Psoas muscle (tissue), 8 donors: ENCODE results near the gene NCOA7. TPM values are rescaled to one million over a fixed set of nuclear protein-coding genes. Genes with fewer than 3 reads are reported as not detected.

ENCODE experiments used
- ATAC-seq, 4 donors: fragments of 200-7000 bp; cut with Tn5 transposase; one replicate each; pipeline ENCODE4 v1.9.1; 2020; ENCODE audit warnings: moderate library complexity in 3 of 4, mild to moderate bottlenecking in 2 of 4
- DNase-seq, 2 donors: peaks; one replicate each; pipeline ENCODE4 v3.0.0-alpha.2; 2020
- H3K27ac ChIP-seq: fragments of 200-600 bp; one replicate; pipeline ENCODE4 v1.8.0; 2022
- H3K27me3 ChIP-seq, 3 donors: fragments of 200-600 bp in 1 of 3; one replicate each; pipeline versions ENCODE4 v1.6.1 to v1.8.0; 2013 to 2022; ENCODE audit warnings: low read length in 2 of 3, mild to moderate bottlenecking in 2 of 3, moderate library complexity in 1 of 3; ENCODE audit not compliant: insufficient read depth in 3 of 3
- H3K36me3 ChIP-seq, 2 donors: fragments of 200-600 bp in 1 of 2; one replicate each; pipeline versions ENCODE4 v1.6.1 to v1.8.0; 2013 to 2022; ENCODE audit warnings: low read depth in 1 of 2, mild to moderate bottlenecking in 1 of 2, moderate library complexity in 1 of 2; ENCODE audit not compliant: insufficient read depth in 1 of 2
- H3K4me1 ChIP-seq: fragments of 200-600 bp; one replicate; pipeline ENCODE4 v1.8.0; 2022
- H3K4me3 ChIP-seq: fragments of 200-600 bp; one replicate; pipeline ENCODE4 v1.8.0; 2022; ENCODE audit warnings: mild to moderate bottlenecking
- H3K9me3 ChIP-seq: fragments of 200-600 bp; one replicate; pipeline ENCODE4 v1.8.0; 2022
- CTCF ChIP-seq: fragments of 200-600 bp; IDR thresholded peaks from one replicate; pipeline ENCODE4 v1.8.0; 2022; ENCODE audit warnings: antibody characterized with exemption
- WGBS, 3 donors: extraction: QIAGEN DNeasy Blood & Tissue Kit; methylation state at CpG; one replicate each; pipeline versions ENCODE4 v1.1.6 to v1.1.7; 2013; 5-methylcytosine and 5-hydroxymethylcytosine counted together
- intact Hi-C, 2 donors: fragments of 100-400 bp; cut with DNase I; formaldehyde crosslinking; loops; one replicate each; pipeline versions ENCODE4 v1.11.0 to v1.14.2; 2022
- polyA plus RNA-seq, 3 donors: library from polyadenylated mRNA; stranded (reverse); fragments of 200-250 nt; gene quantifications; one replicate each; pipeline ENCODE4 v1.2.3, GENCODE V29; 2013
- total RNA-seq, 4 donors: library from RNA; stranded (reverse); fragmentation: NEBNext Ultra II Directional in 2 of 4; extraction: Animal tissue kit (Norgen Biotek cat#: 25700) in 2 of 4; gene quantifications; one replicate each; pipeline versions ENCODE4 v1.2.1 to v1.2.4, GENCODE V29; 2021 to 2023
- donor health status: healthy with polysubstance abuse.
- donor health status: DM: no; HTN: no; CAD: no; lungs with moderate emphysema.
- donor health status: Bipolar disorder and iron deficiency.
- donor health status: healthy.
- donor health status: DM: yes; HTN: yes; CAD: no.
- donor health status: DM: no; HTN: no; CAD: no.
- donor health status: DM: no; HTN: no; CAD: no.
- donor health status: DM: yes; HTN: yes; CAD: no.

Gene NCOA7
- total and polyA plus RNA-seq, 7 donors: 3.1 to 22.5 (median 8.2) TPM

DNA sequence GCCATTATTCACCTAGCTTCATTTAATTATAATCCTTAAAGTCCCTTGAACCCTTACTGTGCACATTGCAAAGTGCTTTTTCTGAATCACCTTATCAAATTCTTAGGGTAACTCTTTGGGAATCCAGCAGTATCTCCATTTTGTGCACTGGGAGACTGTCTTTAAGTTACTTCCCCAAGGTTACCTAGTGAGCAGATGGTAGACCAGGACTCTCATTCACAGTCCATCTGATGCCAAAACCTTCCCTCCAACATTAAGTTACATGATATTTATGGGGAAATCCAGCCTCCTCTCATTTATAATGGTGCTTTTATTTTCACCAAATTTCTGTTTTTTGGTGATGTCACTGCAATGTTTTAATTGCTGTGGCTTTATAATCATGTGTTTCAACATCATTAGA is 75.7 kb downstream of the NCOA7 start:
- ATAC-seq: no peak

DNA sequence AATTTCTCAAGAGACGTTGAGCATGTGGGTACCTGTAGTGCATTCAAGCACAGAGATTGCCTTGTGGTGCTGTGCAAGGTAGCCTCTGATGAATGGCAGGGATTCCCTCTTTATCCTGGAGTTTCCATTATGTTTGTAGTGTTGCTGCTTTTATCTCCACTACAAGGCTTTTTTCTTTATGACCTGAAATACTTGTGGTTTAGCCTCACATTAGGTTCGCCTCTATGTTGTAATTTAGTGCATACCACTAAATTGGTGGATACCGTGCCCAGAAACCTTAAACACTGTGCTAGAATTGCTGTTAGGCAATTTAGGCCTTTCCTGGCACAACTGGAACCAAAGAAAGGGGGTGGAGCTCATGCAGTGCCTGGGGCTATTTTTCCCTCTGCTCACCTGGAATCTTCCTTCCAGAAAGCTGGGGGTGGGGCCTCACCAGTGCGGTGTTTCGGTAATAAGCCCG is 76.8 kb downstream of the NCOA7 start:
- TF ChIP-seq CTCF: no peak
- no peaks in the 10 kb centered on the region for H3K4me1 ChIP-seq
- H3K27ac ChIP-seq: no peak overlapping the region
- ATAC-seq (no peak), DNase-seq (no peak)
- no peak overlapping the region for H3K4me3 ChIP-seq
- H3K27me3 ChIP-seq: no peaks in the 10 kb centered on the region
- no peaks in the 10 kb centered on the region for H3K9me3 ChIP-seq
- 82 to 89% (median 85%) methylated on average over 6 of the region's 6 CpGs for WGBS, 3 donors
- intact Hi-C loops: loop anchor here in 1 of 2 donors (10.0 kb wide), 1 partner anchor 87 kb away; the partner anchor contains the start of gene HINT3
- peaks cover 0 to 2% of the 10 kb centered on the region in 2 donors for H3K36me3 ChIP-seq

More for the DNA sequence above, 75.7 kb downstream of the NCOA7 start:
- intact Hi-C loops: loop anchor here in 1 of 2 donors (10.0 kb wide), 1 partner anchor 88 kb away; the partner anchor contains the start of gene HINT3
- Histone ChIP-seq H3K4me1 (no peaks in the 10 kb centered on the region), H3K27me3 (no peaks in the 10 kb centered on the region), H3K27ac (no peak overlapping the region), H3K36me3 (peaks cover 0 to 2% of the 10 kb centered on the region in 2 donors), H3K9me3 (no peaks in the 10 kb centered on the region), H3K4me3 (no peak overlapping the region)
- no peak for DNase-seq
- no peak for TF ChIP-seq CTCF

DNA sequence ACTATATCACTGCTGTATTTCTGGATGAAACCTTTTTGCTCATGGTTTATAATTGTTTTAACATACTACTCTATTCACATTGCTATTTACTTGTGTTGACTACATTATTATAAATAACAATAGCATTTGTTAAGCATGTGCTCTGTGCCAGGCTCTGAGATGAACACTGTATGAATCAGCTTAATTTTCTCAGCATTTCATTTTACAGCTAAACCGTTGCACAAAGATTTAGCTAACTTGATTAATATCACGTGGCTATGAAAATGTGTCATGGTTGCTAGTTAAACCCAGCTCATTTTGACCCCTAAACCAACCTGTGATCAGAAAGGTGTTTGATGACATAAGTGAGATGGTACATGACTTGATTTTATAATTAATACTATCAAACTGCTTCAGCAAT is 77.5 kb downstream of the NCOA7 start:
- no peak for TF ChIP-seq CTCF
- intact Hi-C loops: loop anchor here in 1 of 2 donors (10.0 kb wide), 1 partner anchor 87 kb away; the partner anchor contains the start of gene HINT3
- WGBS, 3 donors: 35 to 58% (median 44%) methylated on average over 2 of the region's 2 CpGs
- ATAC-seq: no peak
- no peak for DNase-seq
- H3K4me3 ChIP-seq: no peak overlapping the region
- no peaks in the 10 kb centered on the region for H3K4me1 ChIP-seq
- no peaks in the 10 kb centered on the region for H3K27me3 ChIP-seq
- H3K9me3 ChIP-seq: no peaks in the 10 kb centered on the region
- H3K36me3 ChIP-seq: peaks cover 0 to 2% of the 10 kb centered on the region in 2 donors
- H3K27ac ChIP-seq: no peak overlapping the region

DNA sequence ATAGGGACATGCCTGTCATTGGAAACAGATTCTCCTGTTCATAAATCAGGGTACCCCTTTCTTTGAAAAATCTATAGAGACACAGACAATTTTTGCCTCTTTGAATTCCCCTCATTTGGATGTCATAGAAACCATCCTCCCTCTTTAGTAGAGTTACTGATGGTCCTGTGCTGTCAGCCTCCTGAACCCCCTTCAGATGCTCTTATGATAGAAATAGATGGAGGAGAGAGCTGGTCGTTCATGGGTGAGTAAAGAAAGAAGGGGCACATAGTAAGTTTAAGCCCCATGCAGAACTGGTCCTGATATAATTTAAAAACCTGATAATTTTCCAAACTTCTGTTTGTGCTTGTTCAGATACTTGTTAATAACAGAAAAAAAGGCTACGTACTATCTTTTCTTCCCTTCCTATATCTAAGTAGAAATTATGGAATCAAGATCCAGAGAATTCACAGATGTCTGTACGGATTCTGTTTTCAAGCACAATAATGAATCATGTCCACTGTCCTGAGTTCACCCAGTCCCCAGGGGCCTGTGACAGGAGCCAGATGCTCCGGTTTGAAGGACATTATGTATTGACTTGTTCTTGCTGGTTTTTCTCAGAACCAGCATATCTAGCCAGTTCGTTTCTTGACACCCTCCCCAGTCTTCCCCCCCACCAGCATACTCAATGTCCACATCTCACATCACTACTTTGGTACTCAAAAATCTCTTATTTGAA is 78.1 kb downstream of the NCOA7 start:
- no peak overlapping the region for H3K4me3 ChIP-seq
- WGBS, 3 donors: 33 to 43% (median 35%) methylated on average over 5 of the region's 5 CpGs
- no peak for TF ChIP-seq CTCF
- ATAC-seq (peak in 1 of 4 donors; percentile 57), DNase-seq (peak; percentile 42 to 61)
- H3K4me1 ChIP-seq: no peaks in the 10 kb centered on the region
- no peak overlapping the region for H3K27ac ChIP-seq
- H3K36me3 ChIP-seq: peaks cover 0 to 2% of the 10 kb centered on the region in 2 donors
- intact Hi-C loops: loop anchor here in 1 of 2 donors (10.0 kb wide), 1 partner anchor 86 kb away; the partner anchor contains the start of gene HINT3
- no peaks in the 10 kb centered on the region for H3K27me3 ChIP-seq
- H3K9me3 ChIP-seq: no peaks in the 10 kb centered on the region
